ENCODE results near the gene COPS7A.

Gene COPS7A

GRCh38 chr12:6771091-6771495 is 47.2 kb downstream of the COPS7A start:
- DNase-seq = no peak

GRCh38 chr12:6771509-6772330 is 47.9 kb downstream of the COPS7A start:
- DNase-seq = no peak

DNA sequence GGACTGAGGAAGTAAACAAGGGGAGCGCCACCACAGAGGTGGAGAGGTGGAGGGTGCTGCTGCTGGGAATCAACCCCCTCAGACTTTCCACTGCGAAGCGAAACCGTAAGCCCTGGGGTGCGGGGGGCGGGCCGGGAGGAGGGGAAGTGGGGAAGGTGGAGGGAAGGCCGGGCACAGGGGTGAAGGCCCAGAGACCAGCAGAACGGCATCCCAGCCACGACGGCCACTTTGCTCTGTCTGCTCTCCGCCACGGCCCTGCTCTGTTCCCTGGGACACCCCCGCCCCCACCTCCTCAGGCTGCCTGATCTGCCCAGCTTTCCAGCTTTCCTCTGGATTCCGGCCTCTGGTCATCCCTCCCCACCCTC is 48.5 kb downstream of the COPS7A start, which contains the start of gene LAG3:
Gene LAG3, plus strand, starts transcription at position 190 of the 365 bp plus-strand sequence. CDS start 333 bp downstream, outside the sequence.
- no peak for DNase-seq

DNA sequence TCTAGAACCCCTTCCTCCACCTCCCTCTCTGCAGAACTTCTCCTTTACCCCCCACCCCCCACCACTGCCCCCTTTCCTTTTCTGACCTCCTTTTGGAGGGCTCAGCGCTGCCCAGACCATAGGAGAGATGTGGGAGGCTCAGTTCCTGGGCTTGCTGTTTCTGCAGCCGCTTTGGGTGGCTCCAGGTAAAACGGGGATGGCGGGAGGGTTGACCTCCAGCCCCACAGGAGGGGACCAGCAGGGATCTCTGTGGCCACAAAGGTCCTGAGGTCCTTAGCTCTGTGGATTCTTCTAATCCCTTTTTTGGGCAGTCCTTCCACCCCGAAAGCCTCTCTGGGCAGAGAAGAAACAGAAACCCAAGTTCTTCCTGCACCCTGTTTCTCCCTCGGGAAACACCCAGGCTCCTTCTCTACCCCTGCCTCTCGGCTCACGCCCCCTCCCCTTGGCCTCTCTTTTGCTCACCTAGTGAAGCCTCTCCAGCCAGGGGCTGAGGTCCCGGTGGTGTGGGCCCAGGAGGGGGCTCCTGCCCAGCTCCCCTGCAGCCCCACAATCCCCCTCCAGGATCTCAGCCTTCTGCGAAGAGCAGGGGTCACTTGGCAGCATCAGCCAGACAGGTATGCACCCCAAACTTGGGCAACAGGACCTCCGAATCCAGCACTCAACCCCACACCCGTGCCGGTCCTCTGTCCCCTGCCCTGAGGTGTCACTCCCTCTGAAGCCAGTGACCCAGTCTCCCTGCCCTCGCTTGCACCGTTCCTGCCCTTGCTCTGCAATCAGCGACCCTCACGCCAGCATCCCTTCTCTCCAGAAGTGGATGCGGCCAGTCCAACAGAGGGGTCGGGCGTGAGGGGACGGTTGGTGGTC is 49.1 kb downstream of the COPS7A start:
- DNase-seq = no peak

- DNase-seq = no peak
Measured at GRCh38 chr12:6773590-6774351, 49.9 kb downstream of the COPS7A start.

- no peak for DNase-seq
Measured at GRCh38 chr12:6774499-6775062, 50.7 kb downstream of the COPS7A start.

- DNase-seq = no peak
Measured at GRCh38 chr12:6775185-6776174, 51.6 kb downstream of the COPS7A start.

- no peak for DNase-seq
Measured at GRCh38 chr12:6777386-6777785, 53.5 kb downstream of the COPS7A start.

GRCh38 chr12:6778217-6778573 is 54.3 kb downstream of the COPS7A start:
- DNase-seq = no peak

GRCh38 chr12:6778574-6779550 is 55.0 kb downstream of the COPS7A start:
- peak; percentile 85 for DNase-seq

DNA sequence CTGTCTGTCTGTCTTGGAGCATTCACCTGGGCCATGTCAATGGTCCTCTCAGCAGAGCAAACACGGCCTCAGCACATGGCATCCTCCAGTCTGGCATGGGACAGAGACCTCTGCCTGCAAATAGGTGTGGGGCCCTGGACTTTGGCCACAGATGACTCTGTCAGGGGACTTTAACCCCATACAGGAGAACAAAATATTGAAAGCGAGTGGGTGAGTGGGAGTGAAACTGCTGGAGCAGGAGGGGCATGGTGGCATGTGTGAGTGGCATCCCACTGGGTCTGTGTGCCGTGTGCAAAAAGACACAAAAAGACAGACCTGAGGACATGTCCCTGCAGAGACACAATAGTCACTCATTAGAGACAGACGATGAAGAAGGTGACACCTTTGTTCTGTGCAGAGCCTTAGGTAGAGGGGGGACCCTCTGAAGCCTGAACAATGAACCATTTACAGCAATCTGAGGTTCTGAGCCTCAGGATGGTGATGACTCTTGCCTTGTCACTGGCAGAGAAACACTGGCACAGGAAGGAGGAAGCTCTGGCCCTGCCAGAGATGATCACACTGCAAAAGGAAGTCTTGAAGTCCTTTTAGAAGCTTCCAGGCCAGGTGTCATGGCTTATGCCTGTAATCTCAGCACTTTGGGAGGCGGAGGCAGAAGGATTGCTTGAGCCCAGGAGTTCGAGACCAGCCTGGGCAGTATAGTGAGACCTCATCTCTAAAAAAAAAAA is 56.0 kb downstream of the COPS7A start:
- no peak for DNase-seq

DNA sequence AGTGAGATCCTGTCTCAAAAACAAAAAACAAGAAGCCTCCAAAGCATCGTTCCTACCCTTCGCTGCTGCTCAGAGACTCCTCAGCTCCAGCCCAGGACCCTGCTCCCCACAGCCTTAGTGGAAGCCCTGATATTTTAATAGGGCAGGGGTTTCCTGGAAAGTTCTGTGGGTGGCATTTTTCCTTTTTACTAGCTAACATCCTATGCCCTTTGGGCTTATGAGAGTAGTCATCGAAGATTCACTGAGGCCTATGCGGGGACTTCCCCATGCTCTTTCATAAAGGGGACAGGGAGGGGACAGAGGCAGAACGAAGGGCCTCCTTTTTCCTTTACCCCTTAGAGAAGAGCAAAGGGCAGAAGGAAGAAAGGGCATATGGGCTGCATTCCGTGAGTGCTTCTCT is 56.7 kb downstream of the COPS7A start:
- DNase-seq = no peak
